SK-N-SH treated with all-trans-retinoic acid at 6 μM for 48 hours (cell line): ENCODE measurements around the gene LY6G5B.

Source experiments
- ARNTL ChIP-seq: fragments of 450-650 bp; formaldehyde crosslinking; IDR thresholded peaks from 2 replicates; pipeline ENCODE4 v1.5.0; 2020; ENCODE audit warnings: low read depth, mild to moderate bottlenecking, moderate library complexity, borderline replicate concordance
- BACH2 ChIP-seq: fragments of 250-450 bp; sonication (Bioruptor Pico); IDR thresholded peaks from 2 replicates; pipeline ENCODE4 v1.9.0; 2021; ENCODE audit warnings: mild to moderate bottlenecking, borderline replicate concordance
- GLIS3 ChIP-seq: fragments of 250-450 bp; sonication (Bioruptor Pico); IDR thresholded peaks from 2 replicates; pipeline ENCODE4 v1.5.0; 2020; ENCODE audit warnings: mild to moderate bottlenecking, moderate library complexity
- OSR1 ChIP-seq: fragments of 250-450 bp; sonication (Bioruptor Pico); IDR thresholded peaks from 2 replicates; pipeline ENCODE4 v1.8.0; 2022; ENCODE audit warnings: moderate library complexity, mild to moderate bottlenecking, inconsistent platforms
- TOX ChIP-seq: fragments of 250-450 bp; sonication (Bioruptor Pico); IDR thresholded peaks from 2 replicates; pipeline ENCODE4 v1.8.0; 2021; ENCODE audit warnings: mild to moderate bottlenecking, moderate library complexity, borderline replicate concordance
- ZFP3 ChIP-seq: fragments of 250-450 bp; sonication (Bioruptor Pico); IDR thresholded peaks from 2 replicates; pipeline ENCODE4 v1.5.0; 2020; ENCODE audit warnings: mild to moderate bottlenecking, moderate library complexity
- ZFP30 ChIP-seq: fragments of 450-650 bp; formaldehyde crosslinking; IDR thresholded peaks from 2 replicates; pipeline ENCODE4 v1.5.0; 2022; ENCODE audit warnings: mild to moderate bottlenecking, moderate library complexity
- ZNF565 ChIP-seq: fragments of 450-650 bp; formaldehyde crosslinking; conservative IDR thresholded peaks from 2 replicates; pipeline ENCODE4 v1.5.0; 2020; ENCODE audit warnings: low read depth, mild to moderate bottlenecking, moderate library complexity
- TF ChIP-seq, protein P1 (sequence below): fragments of 250-450 bp; sonication (Bioruptor Pico); IDR thresholded peaks from 2 replicates; pipeline ENCODE4 v1.8.0; 2020; ENCODE audit warnings: mild to moderate bottlenecking, moderate library complexity, borderline replicate concordance

GRCh38 chr6:31643818-31644454 lies 25.8 kb upstream of the LY6G5B start:
- TF ChIP-seq, protein P1, sequence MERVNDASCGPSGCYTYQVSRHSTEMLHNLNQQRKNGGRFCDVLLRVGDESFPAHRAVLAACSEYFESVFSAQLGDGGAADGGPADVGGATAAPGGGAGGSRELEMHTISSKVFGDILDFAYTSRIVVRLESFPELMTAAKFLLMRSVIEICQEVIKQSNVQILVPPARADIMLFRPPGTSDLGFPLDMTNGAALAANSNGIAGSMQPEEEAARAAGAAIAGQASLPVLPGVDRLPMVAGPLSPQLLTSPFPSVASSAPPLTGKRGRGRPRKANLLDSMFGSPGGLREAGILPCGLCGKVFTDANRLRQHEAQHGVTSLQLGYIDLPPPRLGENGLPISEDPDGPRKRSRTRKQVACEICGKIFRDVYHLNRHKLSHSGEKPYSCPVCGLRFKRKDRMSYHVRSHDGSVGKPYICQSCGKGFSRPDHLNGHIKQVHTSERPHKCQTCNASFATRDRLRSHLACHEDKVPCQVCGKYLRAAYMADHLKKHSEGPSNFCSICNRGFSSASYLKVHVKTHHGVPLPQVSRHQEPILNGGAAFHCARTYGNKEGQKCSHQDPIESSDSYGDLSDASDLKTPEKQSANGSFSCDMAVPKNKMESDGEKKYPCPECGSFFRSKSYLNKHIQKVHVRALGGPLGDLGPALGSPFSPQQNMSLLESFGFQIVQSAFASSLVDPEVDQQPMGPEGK (CRISPR knock-in tag): no peak
- TF ChIP-seq OSR1 (CRISPR knock-in tag) (no peak), GLIS3 (CRISPR knock-in tag) (no peak), ZNF565 (CRISPR knock-in tag) (no peak), ZFP30 (no peak), TOX (no peak), ARNTL (no peak), ZFP3 (CRISPR knock-in tag) (no peak), BACH2 (no peak)
